ENCODE data around the gene RELA. TPM values are rescaled to one million over a fixed set of nuclear protein-coding genes. Genes with fewer than 3 reads are reported as not detected.
"Not testable (repeated sequence)": the region's sequence is repeated elsewhere in the genome, so short reads cannot be mapped to it uniquely, and the experiment has no call there.

Gene RELA
- total RNA-seq, 1 donor from 2014 or later, result 8.7 TPM

DNA sequence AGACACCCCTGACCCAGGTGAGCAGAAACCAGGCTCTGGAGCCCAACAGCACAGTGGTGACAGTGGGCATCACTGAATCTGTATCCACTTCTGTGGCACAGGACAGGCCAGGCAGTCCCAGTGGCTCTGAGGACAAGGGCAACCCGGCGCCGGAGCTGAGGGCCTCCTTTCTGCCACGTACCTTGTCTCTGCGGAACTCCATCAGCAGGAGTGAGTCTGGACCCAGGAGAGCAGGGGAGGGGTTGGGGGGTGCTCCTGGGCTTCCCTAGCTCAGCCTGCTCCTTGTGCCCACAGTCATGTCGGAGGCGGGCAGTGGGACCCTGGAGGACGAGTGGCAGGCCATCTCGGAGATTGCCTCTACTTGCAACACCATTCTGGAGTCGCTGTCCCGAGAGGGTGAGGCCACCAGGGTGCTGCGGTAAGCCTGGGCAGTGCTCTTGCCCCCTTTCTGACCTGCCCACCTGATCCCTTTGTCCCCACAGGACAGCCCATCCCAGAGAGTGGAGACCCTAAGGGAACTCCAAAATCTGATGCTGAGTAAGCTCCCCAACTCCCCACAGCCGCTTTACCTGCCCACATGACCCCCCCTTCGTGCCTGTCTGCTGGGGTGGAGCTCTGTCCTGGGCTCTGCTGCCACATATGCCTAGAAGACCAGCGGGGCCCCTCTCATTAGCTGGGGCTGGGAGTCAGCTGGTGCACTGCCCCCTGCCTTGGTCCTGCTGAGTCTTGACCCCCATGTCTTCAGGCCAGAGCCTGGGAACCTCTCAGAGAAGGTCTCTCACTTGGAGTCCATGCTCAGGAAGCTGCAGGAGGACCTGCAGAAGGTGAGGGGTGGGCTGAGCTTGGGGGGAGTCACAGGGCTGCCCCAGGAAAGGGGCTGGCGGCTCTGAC, 12.8 kb downstream of the RELA start:
- DNase-seq (ENCODE audit: low read depth in 2 of 2), result no peak

DNA sequence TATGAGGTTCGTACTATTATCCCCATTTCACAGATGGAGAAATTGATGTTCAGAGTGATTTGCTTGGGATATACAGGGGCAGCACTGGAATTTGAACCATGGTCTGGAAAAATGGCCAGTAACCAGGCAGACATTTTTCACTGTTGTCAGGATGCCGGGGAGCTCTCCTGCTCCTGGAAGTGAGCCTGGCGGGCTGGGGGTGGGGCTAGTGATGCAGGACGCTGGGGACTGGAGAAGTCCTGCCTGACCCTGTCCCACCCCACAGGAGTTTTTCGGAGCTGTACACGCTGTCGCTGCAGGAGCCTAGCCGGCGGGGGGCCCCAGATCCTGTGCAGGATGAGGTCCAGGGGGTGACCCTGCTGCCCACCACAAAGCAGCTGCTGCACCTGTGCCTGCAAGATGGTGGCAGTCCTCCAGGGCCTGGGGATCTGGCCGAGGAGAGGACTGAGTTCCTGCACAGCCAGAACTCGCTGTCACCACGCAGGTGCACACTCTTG, 13.7 kb downstream of the RELA start:
- DNase-seq (ENCODE audit: low read depth in 2 of 2), result no peak

DNA sequence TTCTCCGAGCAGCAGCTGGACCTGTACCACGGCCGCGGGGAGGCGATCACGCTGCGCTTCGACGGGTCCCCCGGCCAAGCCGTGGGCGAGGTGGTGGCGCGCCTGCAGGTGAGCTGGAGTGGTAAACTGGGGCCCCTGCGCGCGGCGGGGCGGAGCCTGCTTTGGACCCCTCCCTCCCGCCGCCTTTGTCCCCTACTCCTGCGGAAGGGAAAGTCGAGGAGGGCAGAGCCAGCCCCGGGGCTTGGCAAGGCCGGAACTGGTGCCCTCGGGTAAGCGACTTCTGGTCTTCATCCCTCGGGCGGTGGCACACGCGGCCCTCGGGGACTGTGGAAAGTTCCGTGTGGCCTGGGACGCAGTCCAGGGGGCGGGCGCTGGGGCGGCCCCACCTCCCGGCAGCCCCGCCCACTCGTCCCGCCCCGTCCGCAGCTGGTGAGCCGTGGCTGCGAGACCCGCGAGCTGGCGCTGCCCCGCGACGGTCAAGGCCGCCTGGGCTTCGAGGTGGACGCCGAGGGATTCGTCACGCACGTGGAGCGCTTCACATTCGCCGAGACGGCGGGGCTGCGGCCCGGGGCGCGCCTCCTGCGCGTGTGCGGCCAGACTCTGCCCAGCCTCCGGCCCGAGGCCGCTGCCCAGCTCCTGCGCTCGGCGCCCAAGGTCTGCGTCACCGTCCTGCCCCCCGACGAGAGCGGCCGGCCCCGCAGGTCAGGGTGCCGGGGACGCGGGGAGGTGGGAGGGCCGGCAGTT, 15.6 kb downstream of the RELA start:
- DNase-seq (ENCODE audit: low read depth in 2 of 2), result no peak

DNA sequence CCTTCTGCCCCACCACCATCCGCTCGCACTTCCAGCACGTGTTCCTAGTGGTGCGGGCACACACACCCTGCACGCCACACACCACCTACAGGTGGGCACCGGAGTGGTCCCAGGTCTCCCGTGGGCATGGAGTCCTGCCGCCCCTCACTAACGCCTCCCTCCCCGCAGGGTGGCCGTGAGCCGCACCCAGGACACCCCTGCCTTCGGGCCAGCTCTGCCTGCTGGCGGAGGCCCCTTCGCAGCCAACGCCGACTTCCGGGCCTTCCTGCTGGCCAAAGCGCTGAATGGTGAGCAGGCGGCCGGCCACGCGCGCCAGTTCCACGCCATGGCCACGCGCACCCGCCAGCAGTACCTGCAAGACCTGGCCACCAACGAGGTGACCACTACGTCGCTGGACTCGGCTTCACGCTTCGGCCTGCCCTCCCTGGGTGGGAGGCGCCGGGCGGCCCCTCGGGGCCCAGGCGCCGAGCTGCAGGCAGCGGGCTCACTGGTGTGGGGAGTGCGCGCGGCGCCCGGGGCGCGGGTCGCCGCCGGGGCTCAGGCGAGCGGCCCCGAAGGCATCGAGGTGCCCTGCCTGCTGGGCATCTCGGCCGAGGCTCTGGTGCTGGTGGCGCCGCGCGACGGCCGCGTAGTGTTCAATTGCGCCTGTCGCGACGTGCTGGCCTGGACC, 16.3 kb downstream of the RELA start:
- no peak for DNase-seq (ENCODE audit: low read depth in 2 of 2)

DNA sequence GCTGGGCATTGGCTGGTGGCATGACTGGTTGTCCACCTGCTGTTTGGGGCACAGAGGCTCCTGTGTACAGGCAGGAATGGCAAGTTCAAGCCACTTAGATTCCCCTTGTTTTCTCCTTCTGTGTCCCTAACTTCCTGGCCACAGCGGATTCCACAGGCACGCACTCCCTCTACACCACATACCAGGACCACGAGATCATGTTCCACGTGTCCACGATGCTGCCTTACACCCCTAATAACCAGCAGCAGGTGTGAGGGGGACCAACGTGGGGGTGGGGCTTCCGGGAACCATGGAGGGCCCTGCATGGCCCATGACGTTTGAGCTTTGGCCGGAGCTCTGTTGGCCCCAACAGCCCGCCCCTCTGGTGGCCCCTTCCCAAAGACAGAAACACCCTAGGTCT, 17.0 kb downstream of the RELA start:
- DNase-seq (ENCODE audit: low read depth in 2 of 2), result no peak

DNA sequence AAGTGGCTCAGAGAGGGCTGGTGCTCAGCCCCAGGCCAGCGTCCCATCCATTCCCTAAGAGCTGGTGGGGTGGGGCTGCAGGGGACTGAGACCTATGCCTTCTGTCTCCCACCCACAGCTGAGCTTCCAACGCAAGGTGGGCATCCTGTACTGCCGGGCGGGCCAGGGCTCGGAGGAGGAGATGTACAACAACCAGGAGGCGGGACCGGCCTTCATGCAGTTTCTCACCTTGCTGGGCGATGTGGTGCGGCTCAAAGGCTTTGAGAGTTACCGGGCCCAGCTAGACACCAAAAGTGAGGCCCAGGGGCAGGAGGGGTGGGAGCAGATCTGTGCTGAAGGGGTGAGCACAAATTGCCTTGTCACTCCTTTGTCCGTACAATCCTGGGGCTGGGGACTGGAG, 17.9 kb downstream of the RELA start:
- no peak for DNase-seq (ENCODE audit: low read depth in 2 of 2)

DNA sequence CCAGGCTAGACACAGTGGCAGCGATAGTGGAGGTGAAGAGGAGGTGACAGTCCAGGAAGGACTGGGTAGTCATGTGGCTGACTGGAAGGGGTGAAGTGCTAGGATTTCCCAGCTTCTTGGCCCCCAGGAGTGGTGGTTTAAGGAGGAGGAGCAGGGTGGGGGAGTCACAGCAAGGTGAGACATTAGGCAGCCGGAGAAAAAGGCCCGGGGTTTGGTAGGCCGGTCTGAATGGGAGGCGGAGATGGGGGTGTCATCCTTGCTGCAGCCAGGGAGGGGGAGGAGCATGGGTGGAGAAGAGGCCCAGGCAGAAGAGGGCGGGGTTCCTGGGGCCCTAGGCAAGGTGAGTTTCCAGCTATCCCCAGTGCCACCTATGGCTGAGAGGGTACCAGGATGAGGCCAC, 18.7 kb downstream of the RELA start:
- DNase-seq (ENCODE audit: low read depth in 2 of 2), result no peak

DNA sequence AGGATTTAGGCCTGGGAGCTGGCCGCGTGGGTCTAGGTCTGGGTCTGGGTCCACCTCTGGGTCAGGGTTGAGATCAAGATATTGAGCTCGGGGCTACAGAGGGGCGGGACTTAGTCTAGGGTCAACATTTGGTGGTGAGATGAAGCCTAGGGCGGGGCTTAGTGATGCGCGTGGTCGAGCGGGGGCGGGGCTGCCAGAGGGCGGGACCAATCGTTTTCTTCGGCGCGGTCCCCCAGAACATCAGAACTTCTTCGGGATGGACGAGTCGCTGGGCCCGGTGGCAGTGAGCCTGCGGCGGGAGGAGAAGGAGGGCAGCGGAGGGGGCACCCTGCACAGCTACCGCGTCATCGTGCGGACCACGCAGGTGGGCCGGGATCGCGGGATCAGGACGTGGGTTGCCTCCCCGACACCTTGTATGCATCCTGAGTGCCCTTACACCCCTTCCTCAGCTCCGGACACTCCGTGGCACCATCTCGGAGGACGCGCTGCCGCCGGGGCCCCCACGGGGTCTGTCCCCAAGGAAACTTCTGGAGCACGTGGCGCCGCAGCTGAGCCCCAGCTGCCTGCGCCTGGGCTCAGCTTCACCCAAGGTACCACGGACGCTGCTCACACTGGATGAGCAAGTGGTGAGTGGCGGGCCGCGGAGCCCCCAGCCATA, 20.6 kb downstream of the RELA start:
- no peak for DNase-seq (ENCODE audit: low read depth in 2 of 2)

DNA sequence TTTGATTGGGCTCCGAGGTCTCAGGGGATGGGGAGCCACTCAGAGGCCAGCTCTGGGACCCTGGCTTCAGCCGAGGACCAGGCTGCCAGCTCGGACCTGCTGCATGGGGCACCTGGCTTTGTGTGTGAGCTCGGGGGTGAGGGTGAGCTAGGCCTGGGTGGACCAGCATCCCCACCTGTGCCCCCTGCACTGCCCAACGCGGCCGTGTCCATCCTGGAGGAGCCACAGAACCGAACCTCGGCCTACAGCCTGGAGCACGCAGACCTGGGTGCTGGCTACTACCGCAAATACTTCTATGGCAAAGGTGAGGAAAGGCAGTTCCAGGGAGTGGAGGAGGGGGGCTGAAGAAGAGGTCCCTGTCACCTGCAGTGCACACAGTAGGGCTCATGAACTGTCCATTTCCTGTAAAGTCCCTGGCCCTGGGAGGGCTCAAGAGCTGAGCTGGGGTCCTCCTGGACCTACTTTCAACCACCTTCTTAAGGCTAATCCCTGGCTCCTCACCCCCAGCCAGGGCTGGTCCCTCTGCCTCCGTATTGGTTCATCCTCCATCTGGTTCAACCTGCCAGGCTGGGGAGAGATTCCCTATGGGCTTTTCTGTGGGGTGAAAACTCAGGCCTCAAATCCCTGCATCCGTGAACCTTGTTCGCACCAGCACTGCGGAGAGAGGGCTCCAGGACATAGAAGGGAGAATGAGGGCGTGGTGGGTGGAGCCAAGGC, 21.3 kb downstream of the RELA start:
- DNase-seq (ENCODE audit: low read depth in 2 of 2), result no peak

DNA sequence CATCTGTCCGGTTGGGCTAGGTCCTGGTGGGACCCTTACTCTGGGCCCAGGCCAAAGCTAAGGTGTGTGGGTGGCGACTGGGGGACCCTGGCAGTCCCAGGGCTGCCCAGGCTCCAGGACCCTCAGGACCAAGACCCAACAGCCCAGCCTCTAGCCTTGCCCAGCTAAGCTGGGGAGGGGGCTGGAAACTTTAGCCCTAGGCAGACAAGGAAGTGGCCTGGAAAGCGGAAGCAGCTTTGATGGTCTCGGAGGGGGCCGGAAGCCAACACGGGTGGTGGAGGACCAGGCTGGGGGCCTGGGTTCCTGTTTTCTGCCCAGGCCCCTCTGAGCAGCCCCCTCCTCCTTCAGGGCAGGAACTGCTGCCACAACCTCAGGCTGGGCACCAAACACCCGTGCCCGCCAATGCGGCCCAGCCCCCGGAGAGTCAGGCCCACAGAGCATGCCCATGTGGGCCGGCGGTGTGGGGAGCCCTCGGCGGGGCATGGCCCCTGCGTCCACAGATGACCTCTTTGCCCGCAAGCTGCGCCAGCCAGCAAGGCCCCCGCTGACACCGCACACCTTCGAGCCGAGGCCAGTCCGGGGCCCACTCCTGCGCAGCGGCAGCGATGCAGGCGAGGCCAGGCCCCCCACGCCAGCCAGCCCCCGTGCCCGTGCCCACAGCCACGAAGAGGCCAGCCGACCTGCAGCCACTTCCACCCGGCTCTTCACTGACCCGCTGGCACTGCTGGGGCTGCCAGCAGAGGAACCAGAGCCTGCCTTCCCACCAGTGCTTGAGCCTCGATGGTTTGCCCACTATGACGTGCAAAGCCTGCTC, 22.0 kb downstream of the RELA start:
- peak in 1 of 2 donors; percentile 31 for DNase-seq (ENCODE audit: low read depth in 2 of 2)

DNA sequence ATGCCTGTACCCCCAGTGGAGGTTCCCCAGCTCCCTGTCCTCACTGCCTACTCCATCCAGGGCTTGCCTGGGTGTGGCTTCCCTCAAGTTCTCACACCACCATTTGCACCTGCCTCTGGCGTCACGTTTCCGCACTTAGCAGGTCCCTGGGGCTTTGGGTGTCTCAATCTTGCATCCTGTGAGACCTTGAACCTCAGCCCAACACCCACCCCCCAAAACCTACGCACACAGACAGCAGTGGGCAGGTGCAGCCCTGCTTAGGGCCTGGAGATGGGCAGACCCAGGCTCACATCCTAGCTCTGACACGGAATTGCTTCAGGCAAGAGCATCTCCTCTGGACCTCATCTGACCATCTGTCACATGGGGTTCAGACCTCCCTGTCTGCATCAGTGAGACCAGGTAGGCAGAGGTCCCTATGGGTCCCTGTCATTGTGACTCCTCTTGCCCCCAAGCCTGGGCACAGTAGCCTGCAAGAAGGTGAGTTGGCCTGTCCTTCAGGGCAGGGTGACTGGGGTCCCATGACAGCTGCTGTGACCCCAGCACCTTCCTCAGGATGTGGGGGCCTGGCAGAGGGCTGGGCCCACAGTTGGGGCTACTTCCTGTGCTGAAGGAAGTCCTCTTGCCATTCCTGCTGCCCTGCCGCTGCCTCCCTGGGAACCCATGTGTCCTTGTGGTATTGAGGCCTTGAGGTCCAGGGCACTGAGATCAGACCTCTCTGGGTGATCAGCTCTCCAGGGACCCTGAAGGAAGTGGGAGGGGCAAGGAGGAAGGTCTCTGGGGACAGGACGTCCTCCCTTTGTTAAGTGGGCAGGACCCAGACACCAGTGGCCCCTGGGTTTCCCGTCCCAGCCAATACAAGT, 22.9 kb downstream of the RELA start:
- peak in 1 of 2 donors; percentile 39 for DNase-seq (ENCODE audit: low read depth in 2 of 2)

DNA sequence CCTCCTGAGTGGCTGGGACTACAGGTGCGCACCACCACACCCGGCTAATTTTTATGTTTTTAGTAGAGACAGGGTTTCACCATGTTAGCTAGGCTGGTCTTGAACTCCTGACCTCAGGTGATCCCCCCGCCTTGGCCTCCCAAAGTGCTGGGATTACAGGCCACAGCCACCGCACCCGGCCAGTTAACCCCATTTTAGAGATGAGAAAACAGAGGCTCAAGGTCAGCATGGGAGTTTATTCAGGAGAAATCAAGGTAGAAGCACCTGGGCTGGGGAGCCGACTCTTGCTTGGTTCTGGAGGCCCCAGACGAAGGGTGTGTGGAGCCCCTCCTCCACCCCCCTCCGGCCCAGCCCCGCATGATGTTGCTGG, 23.5 kb downstream of the RELA start:
- not testable (repeated sequence) for DNase-seq (ENCODE audit: low read depth in 2 of 2)

DNA sequence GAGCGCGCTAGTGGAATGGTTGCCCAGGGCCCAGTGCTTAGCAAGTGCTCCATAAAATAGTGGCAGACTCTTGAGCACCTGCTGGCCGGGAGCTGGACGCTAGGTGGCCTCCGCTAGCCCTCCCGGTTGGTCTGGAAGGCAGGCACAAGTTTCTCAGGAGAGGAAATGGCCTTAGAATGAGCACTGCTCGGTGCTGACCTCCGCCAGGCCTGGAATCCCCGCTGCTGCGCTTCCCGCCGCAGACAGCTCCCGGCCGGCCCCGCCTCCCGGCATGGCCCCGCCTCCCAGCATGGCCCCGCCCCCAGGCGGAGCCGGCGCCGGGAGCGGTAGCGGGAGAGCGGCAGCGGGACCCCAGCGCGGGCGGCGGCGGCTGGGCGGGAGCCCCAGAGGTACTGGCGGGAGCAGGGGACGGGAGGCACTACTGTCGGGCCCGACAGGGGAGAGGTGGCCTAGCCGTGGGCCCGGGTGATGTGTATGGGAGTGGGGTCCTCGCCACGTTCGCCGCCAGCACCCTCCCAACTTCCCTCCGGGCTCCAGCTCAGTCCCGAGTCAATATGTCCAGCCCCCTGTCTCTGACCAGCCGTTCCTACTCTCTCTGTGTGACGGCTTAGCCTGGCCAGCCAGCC, 24.8 kb downstream of the RELA start, which contains the start of gene SIPA1:
TSS of gene SIPA1 (plus strand) at position 308 of the 626 bp plus-strand sequence. CDS start 2,821 bp downstream, outside the sequence.
- peak; percentile 82 to 95 for DNase-seq (ENCODE audit: low read depth in 2 of 2)

DNA sequence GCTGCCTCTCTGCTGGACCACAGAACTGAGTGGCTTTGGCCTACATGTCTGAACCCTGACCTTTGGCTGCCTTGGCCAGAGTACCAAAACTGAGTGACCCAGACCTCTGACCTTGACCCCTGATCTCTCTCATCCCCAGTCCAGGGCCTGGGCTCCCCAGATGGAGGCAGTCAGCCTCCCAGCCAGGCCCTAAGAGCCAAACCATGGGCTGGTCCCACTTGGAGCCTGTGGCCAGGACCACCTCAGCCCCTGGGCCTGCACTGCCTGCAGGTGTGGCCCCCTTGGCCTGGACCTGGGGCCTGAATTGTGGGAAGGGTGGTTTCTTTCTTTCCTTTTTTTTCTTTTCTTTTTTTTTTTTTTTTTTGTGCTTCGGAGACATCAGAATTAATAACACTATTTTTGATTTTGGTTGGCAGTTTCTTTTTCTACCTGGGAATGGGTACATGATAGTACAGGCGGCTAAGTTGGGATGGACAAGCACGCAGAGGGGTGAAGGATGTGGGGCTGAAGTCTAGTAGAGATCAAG, 25.6 kb downstream of the RELA start:
- no peak for DNase-seq (ENCODE audit: low read depth in 2 of 2)

DNA sequence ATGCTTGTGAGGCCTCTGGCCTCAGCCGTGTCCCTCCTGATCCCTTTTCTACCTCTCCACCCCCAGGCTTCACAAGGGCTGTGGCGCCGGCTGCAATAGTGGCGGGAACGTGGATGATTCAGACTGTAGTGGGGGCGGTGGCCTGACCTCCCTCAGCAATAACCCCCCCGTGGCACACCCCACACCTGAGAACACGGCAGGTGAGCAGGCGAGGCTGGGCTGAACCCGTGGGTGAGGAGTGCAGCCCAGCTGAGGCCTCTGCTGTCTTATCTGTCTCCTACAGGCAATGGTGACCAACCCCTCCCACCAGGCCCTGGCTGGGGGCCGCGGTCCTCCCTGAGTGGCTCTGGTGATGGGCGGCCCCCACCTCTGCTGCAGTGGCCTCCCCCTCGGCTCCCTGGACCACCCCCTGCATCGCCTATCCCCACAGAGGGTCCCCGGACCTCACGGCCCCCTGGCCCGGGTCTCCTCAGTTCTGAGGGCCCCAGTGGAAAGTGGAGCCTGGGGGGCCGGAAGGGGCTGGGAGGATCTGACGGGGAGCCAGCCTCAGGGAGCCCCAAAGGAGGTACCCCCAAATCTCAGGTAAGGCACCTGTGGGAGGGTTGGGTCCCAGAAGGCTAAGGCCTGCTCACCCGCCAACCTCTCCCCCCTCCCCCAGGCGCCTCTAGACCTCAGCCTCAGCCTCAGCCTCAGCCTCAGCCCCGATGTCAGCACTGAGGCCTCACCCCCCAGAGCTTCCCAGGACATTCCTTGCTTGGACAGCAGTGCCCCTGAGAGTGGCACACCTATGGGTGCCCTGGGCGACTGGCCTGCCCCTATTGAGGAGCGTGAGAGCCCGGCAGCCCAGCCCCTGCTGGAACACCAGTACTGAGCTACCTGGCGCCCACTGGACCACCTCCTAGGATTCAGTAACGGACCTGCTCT, 26.3 kb downstream of the RELA start:
- no peak for DNase-seq (ENCODE audit: low read depth in 2 of 2)

DNA sequence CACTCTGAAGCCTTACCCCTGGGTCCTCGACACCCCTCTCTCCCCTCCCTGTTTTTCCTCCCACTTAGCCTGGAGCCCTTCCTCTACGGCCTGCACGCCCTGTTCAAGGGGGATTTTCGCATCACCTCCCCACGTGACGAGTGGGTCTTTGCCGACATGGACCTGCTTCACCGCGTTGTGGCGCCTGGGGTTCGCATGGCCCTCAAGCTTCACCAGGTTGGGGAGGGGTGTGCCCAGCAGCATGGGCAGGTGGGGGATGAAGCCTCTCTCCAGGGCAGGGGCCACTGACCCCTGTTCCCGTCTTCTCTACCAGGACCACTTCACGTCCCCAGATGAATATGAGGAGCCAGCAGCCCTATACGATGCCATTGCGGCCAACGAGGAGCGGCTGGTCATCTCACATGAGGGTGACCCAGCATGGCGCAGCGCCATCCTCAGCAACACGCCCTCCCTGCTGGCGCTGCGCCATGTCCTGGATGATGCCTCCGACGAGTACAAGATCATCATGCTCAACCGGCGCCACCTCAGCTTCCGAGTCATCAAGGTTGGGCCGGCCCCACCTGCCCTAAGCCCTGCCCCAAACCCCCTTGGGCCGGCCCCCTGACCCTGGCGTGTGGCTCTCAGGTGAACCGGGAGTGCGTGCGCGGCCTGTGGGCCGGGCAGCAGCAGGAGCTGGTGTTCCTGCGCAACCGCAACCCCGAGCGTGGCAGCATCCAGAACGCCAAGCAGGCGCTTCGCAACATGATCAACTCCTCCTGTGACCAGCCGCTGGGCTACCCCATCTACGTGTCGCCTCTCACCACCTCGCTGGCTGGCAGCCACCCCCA, 27.6 kb downstream of the RELA start:
- no peak for DNase-seq (ENCODE audit: low read depth in 2 of 2)

All from dermis microvascular lymphatic vessel endothelial cell (primary cell).